T-helper 22 cell (primary cell): ENCODE data around the gene RAB33A.

Source experiments
- DNase-seq: peaks from one replicate; pipeline ENCODE4 v3.0.0-alpha.2; 2020; ENCODE audit warnings: low read depth

The RAB33A gene

GRCh38 chrX:130171446-130172126 lies at the start of gene RAB33A:
Gene RAB33A, plus strand, starts transcription at chrX:130171962. Its CDS starts 101 bp downstream, at chrX:130172063.
- peak; percentile 22 for DNase-seq

- no peak for DNase-seq
Measured at GRCh38 chrX:130124577-130124976, 47.2 kb upstream of the RAB33A start.

GRCh38 chrX:130125091-130125874 lies 46.5 kb upstream of the RAB33A start:
- DNase-seq: no peak

DNA sequence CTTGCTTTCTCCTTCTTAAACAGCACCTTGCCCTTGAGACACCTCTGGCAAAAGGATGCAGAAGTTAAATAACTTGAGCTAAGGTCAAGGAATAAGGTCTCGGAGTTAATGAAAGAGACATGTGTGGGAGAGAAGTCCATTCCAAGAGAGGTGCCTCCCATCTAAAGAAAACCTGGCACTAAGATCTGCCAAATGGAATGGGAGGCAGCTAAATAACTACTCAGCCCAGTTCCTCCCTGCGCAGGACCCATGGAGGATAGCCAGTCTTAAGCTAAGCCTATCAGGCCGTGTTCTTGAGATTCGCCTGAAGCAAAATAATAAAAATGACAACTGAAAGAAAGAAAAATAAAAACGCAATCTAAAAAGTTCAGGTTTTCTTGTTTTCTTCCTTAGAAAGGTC lies 40.8 kb upstream of the RAB33A start:
- no peak for DNase-seq

DNA sequence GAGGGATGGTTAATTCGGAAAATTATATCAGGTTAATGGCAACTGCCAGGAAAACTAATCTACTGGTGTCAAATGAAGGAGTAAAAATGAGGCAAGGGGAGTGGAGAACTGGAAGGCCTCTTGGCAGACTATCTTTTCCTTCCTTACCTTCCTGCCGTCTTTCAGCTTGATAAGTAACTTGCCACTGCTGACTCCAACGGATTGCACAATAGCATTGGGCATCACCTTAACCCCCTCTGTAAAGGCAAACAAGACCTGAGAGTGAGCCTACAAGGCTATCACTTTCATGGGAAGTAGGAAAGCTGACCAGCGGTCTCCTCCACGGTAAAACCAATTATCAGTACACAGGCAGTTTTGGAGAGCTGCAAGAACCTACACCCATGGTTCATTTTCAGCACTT lies 35.3 kb upstream of the RAB33A start:
- no peak for DNase-seq

DNA sequence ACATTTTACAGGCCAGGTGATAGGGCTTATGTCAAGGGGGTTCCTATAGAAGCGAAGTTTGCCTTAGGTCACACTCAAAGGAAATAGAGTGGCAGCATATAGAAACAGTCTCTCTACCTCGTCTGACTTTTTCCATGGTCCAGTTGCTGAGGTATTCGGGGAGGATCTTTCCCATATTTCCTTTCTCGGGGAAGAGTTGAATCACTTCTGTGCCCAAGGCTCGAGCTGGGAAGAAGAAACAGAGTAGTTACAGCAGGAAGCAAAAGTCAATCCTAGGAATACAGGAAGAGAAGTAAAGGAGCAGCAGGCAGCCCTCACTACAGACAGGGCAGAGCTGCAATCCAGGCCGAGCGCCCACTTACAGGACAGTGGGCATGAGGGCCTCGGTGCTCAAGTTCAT lies 34.8 kb upstream of the RAB33A start:
- no peak for DNase-seq

GRCh38 chrX:130139474-130140201 lies 32.1 kb upstream of the RAB33A start:
- DNase-seq: no peak

DNA sequence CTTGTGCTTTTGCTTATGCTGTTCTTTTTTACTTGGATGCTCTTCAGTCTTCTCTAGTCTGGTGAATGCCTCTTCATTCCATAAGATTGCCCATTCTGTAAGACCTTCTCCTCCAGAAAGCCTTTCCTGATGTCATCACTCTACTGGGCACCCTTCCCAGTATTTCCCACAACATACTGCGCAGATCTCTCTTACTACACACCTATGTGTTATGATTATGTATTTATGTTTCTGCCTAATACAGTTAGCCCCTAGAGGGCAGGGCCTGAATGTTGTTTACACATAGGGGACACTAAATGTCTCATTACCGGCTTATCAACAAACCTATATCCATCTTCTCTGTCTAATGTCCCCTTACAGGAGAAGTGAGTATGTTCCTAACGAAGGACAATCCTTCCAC lies 27.3 kb upstream of the RAB33A start:
- no peak for DNase-seq

- DNase-seq: no peak
Measured at GRCh38 chrX:130145123-130145522, 26.6 kb upstream of the RAB33A start.

DNA sequence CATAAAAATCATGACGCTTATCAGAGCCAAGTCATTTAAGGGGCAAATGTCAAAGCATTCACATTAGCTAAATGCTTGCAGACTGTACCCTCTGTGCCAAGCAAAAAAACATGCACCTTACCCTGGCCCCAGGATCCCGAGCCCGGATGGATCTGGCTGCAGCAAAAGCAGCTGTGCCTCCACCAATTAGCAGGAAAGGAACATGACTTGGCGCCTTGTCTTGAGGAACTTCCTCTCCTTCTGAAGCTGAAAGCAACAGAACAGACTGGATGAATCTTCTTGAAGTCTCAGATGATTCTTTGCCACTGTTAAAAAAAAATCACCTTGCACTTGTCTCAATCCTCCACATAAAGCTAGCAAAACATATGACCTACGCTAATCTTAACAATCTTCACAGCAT lies 24.1 kb upstream of the RAB33A start:
- DNase-seq: no peak

DNA sequence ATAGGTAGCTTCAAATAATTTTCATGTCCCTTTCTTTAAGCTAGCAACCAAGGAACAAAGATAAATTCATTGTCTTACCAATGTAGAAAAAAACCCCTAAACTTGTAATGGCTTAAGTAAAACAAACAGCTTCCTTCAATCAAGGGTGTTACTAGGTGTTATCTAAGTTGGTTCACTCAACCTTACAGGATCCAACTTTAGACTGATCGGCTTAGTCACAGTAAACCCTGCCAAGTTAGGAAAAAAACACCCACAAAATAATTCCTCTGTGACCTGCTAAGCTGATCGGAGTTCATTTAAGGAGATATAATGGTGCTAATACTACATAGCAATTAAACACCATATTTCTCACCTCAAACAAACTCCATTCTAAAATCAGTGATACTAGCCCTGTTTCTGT lies 16.2 kb upstream of the RAB33A start:
- DNase-seq: no peak

DNA sequence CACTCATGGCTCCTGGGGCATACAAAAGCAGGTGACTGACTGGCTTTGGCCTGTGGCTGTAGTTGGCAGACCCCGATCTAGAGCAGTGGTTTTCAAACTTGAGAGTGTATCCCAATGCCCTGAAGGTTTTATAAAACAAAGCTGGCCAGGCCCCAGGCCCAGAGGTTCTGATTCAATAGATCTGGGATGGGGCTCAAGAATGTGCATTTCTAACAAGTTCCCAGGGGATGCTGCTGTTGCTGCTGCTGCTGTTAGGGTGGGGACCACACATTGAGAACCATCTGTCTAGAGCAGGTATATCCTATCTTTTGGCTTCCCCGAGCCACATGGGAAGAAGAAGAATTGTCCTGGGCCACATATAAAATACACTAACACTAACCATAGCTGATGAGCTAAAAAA lies 13.5 kb upstream of the RAB33A start:
- no peak for DNase-seq

GRCh38 chrX:130159776-130160175 lies 12.0 kb upstream of the RAB33A start:
- no peak for DNase-seq

DNA sequence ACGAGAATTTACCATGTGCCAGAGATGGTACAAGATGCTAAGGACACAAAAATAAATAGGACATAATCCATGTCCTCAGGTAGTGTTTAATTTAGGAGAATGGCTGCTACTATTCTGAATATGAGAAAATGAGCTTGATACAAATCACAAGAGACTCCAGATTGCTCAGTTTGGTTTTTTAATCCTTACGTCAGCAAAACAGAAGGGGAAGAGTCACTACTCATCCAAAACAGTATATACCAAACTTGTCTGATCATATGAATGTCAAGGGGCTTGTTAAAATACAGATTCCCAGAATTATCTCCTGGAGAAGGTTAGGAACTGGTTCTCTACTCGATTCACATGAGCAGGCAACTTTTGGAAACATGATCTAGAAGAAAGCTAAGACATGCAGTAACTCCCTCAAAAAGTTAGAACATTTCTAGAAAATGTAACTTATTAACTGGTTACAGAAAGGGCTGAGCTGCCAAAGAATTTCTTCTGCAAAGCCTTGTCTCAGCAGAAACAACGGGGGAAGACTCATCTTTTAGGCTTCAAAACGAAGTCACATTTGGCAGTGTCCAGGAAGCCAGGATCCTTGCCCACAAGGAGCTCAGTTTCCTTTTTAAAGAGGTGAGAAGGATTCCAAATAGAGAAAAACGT lies 9.5 kb upstream of the RAB33A start:
- DNase-seq: no peak

GRCh38 chrX:130163398-130163797 lies 8.4 kb upstream of the RAB33A start:
- no peak for DNase-seq

DNA sequence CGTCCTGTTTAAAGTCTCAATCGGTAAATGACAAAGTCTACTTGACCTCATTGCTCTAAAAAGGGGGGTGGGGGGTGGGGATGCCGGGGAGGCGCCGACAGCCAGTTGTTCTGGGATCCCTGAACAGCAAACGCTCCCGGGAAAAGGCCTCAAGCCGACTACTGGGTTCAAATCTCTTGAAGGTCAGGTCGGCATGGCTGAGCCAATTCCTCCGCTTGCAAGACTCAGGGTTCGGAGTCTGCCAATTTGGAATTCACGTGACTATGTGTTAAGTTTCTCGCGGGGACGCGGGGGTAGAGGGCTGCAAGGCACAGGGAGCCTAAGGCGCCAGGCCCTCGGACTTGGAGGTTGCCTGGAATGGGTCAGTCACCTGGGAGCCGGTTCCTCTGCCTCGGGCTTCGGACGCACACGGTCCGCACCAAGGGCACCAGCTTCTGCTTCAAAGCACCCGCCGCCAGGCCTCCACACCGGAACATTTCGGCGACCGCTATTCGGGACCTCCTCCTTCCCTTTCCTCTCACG lies 6.5 kb upstream of the RAB33A start:
- no peak for DNase-seq

DNA sequence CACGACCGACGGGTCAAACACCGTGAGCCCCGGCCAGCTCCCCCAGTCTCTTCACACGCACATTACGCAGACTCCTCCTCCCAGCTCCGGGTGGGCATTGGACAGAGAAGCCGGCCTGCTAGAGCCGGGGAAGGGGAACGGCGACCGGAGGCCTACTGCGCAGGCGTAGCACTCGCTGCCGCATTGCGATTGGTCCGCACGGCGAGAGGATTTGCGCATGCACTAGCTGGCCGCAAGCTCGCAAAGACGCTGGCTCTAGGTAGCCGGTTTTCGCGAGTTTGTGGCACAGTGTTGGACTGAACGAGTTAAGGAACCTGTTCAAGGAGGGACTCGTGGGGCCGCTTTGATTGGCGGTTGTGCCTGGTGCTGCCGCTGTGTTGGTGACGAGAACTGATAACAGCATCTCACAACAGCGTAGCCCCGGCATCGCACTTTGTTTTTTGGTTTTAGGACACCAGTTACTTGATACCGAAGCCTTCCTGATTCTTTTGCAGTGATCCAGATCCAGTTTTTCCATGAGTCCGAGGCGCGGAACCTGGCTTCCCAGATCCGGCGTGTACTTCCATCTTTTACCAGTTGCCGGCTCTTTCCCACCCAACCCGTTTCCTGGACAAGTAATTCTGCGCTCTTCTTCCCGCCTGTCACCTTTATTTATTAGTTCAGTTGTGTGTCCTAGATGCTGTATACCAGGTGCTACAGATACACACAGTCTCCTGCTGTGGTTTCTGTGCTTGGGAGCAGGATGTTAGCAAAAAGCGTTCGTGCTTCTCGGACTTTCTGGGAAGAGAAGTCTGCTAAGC lies 5.9 kb upstream of the RAB33A start, which contains the start of gene AIFM1:
Gene AIFM1 (minus strand): TSS at position 139 of the 800 bp plus-strand sequence. CDS start 185 bp downstream, outside the sequence.
- peak; percentile 82 for DNase-seq

- no peak for DNase-seq
Measured at GRCh38 chrX:130166503-130166777, 5.3 kb upstream of the RAB33A start.

DNA sequence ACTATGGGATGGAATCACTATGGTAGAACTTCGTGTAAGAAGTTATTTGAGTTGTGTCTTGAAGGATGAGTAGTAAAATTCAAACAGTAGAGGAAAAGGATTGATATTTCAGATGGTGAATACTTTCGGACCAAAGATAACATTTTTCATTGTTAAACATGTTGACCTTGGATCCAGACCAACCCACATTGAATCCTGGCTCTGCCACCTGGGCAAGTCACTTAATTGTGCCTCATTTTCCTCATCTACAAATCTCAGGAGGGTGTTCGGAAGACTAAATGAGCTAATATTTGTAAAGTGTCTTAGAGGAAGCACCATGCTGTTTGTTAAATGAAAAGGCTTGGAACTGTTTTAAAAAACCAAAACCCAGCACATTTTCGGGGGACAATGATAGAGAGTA lies 4.7 kb upstream of the RAB33A start:
- no peak for DNase-seq

GRCh38 chrX:130170752-130171445 lies 863 bp upstream of the RAB33A start:
- peak; percentile 50 for DNase-seq
